ENCODE data around the gene FUT1.

DNA sequence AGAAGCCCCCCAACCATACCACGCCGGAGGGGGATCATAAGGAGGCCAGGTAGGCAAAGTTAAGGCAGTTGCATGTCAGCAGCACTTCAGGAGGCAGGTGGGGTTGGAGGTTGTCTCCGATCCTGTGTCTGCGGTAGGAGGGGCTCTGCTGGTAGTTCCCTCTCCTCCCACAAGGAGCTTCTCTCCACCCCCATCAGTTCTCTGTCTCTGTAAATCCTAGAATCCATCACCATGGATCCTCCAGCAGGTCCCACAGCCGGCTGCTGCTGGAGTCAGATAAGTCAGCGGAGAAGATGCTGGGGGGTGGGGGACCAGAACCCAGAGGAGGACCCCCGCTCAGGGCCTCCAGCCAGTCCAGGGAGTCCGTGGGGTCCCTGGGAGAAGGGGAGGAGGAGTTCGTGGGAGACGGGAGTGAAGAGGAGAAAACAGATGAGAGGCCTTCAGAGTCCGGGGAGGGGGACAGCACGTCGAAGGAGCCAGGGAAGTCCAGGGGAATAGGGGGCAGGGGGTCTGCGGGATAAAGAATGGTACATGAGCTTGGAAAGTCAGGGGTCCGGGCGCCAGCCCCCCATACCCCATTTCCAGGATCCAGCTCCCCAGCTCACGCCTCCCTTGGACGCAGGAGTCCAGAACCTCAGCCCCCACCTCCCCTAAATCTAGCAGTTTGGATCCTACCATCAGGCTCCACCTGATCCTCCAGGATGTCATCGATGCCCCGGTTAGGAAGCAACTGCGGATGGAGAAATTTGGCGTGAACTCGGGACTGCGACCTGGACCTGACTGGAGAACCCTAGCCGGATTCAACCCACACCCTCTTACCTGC lies 39.2 kb downstream of the FUT1 start:
- no peak for TF ChIP-seq EZH2 (IDR thresholded peaks at IDR 0.05; ENCODE audit: low read length)
- TF ChIP-seq, protein P1, sequence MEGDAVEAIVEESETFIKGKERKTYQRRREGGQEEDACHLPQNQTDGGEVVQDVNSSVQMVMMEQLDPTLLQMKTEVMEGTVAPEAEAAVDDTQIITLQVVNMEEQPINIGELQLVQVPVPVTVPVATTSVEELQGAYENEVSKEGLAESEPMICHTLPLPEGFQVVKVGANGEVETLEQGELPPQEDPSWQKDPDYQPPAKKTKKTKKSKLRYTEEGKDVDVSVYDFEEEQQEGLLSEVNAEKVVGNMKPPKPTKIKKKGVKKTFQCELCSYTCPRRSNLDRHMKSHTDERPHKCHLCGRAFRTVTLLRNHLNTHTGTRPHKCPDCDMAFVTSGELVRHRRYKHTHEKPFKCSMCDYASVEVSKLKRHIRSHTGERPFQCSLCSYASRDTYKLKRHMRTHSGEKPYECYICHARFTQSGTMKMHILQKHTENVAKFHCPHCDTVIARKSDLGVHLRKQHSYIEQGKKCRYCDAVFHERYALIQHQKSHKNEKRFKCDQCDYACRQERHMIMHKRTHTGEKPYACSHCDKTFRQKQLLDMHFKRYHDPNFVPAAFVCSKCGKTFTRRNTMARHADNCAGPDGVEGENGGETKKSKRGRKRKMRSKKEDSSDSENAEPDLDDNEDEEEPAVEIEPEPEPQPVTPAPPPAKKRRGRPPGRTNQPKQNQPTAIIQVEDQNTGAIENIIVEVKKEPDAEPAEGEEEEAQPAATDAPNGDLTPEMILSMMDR (optimal IDR thresholded peaks at IDR 0.05 in 1 of 3, IDR thresholded peaks at IDR 0.05 in 1 of 3, conservative IDR thresholded peaks at IDR 0.05 in 1 of 3; ENCODE audit: extremely low read depth in 1 of 3, insufficient read depth in 2 of 3, low read length in 3 of 3), result peak in 2 of 3 experiments; percentile 29 to 32
